Epithelial cell of prostate (primary cell): ENCODE data around the gene PTPRF.
"Not testable (repeated sequence)": the region's sequence is repeated elsewhere in the genome, so short reads cannot be mapped to it uniquely, and the experiment has no call there.

Experiments used
- DNase-seq: peaks from one replicate; pipeline ENCODE4 v3.0.0-alpha.2; 2011; ENCODE audit warnings: low read depth, low spot score
- H3K27ac ChIP-seq: fragments of 450-650 bp; 2 replicates; pipeline ENCODE4 v1.5.1; 2017; ENCODE audit warnings: mild to moderate bottlenecking

Gene PTPRF

GRCh38 chr1:43619996-43620920, 89.6 kb downstream of the PTPRF start:
- no peak overlapping the region for H3K27ac ChIP-seq
- no peak for DNase-seq

- DNase-seq = no peak
- no peak overlapping the region for H3K27ac ChIP-seq
Measured at GRCh38 chr1:43620956-43621355, 90.3 kb downstream of the PTPRF start.

GRCh38 chr1:43621386-43621785, 90.7 kb downstream of the PTPRF start:
- no peak for DNase-seq

GRCh38 chr1:43621861-43622260, 91.2 kb downstream of the PTPRF start:
- DNase-seq = no peak
- no peak overlapping the region for H3K27ac ChIP-seq

More at GRCh38 chr1:43621386-43621785, 90.7 kb downstream of the PTPRF start:
- no peak overlapping the region for H3K27ac ChIP-seq

GRCh38 chr1:43622471-43622870, 91.8 kb downstream of the PTPRF start:
- no peak for DNase-seq
- H3K27ac ChIP-seq = no peak overlapping the region

GRCh38 chr1:43622901-43623780, 92.5 kb downstream of the PTPRF start:
- DNase-seq = no peak
- no peak overlapping the region for H3K27ac ChIP-seq

GRCh38 chr1:43625063-43625780, 94.5 kb downstream of the PTPRF start:
- H3K27ac ChIP-seq = no peak overlapping the region
- no peak for DNase-seq

GRCh38 chr1:43632135-43632670, 101.5 kb downstream of the PTPRF start:
- no peak overlapping the region for H3K27ac ChIP-seq
- no peak for DNase-seq

- peak overlapping the region; percentile 38 for H3K27ac ChIP-seq
- DNase-seq = no peak
Measured at GRCh38 chr1:43634721-43635120, 104.0 kb downstream of the PTPRF start.

GRCh38 chr1:43636006-43636641, 105.4 kb downstream of the PTPRF start:
- peak overlapping the region; percentile 38 for H3K27ac ChIP-seq
- DNase-seq = no peak

- no peak overlapping the region for H3K27ac ChIP-seq
Measured at GRCh38 chr1:43637267-43637666, 106.6 kb downstream of the PTPRF start.

GRCh38 chr1:43638381-43638780, 107.7 kb downstream of the PTPRF start:
- DNase-seq, H3K27ac ChIP-seq: not testable (repeated sequence)

More at GRCh38 chr1:43637267-43637666, 106.6 kb downstream of the PTPRF start:
- no peak for DNase-seq

- DNase-seq = no peak
- peak overlapping the region; percentile 18 for H3K27ac ChIP-seq
Measured at GRCh38 chr1:43639976-43640794, 109.5 kb downstream of the PTPRF start.

- peak overlapping the region; percentile 71 for H3K27ac ChIP-seq
- DNase-seq = no peak
Measured at GRCh38 chr1:43644558-43644957, 113.9 kb downstream of the PTPRF start.

GRCh38 chr1:43645461-43645860, 114.8 kb downstream of the PTPRF start:
- H3K27ac ChIP-seq = no peak overlapping the region
- no peak for DNase-seq

GRCh38 chr1:43647331-43647730, 116.6 kb downstream of the PTPRF start:
- not testable (repeated sequence) for DNase-seq, H3K27ac ChIP-seq

GRCh38 chr1:43648221-43648847, 117.7 kb downstream of the PTPRF start:
- peak overlapping the region; percentile 91 for H3K27ac ChIP-seq
- DNase-seq = no peak

GRCh38 chr1:43648876-43649477, 118.3 kb downstream of the PTPRF start:
- peak overlapping the region; percentile 91 for H3K27ac ChIP-seq
- DNase-seq = no peak
